Endothelial cell of umbilical vein (primary cell): ENCODE results near the gene SLC25A23. TPM values are rescaled to one million over a fixed set of nuclear protein-coding genes. Genes with fewer than 3 reads are reported as not detected.

ENCODE experiments used
- BruUV-seq: library from RNA; stranded (reverse); fragments of 400-500 nt; replicated peaks from 2 replicates; lab custom pipeline; 2021; lab: Mats Ljungman, UMichigan
- CTCF ChIA-PET: fragments of 300-600, 350-600 bp; sonication (Branson Sonifier 250); formaldehyde crosslinking; loops from one replicate; lab custom pipeline; 2021; ENCODE audit warnings: antibody characterized with exemption, inconsistent platforms; lab: Charles Lee
- POLR2A ChIA-PET: fragments of 300-600, 350-600 bp; sonication (Branson Sonifier 250); formaldehyde crosslinking; loops from one replicate; lab custom pipeline; 2021; ENCODE audit warnings: antibody characterized with exemption, inconsistent platforms; lab: Charles Lee
- DNase-seq: peaks from one replicate; pipeline ENCODE4 v3.0.0-alpha.2; 2011; ENCODE audit warnings: low read depth, low spot score
- FAIRE-seq: peaks from 2 replicates; lab custom pipeline; 2011; peaks lifted over from hg19 to GRCh38; lab: Jason Lieb, UNC
- H2AFZ ChIP-seq: 2 replicates; pipeline ENCODE4 v1.6.0; 2012; ENCODE audit warnings: low read depth, low read length, control low read depth, inconsistent platforms
- H3K27ac ChIP-seq: 2 replicates; pipeline ENCODE4 v1.5.1; 2011; ENCODE audit warnings: low read depth, mild to moderate bottlenecking, control low read depth, low read length, moderate library complexity; ENCODE audit not compliant: insufficient read depth
- H3K27me3 ChIP-seq, 2 experiments: 2 replicates each; pipeline versions ENCODE4 v1.6.0 to v1.6.1; 2011; ENCODE audit warnings: low read length in 2 of 2, mixed read lengths in 1 of 2; ENCODE audit not compliant: control insufficient read depth in 2 of 2, insufficient read depth in 2 of 2
- H3K36me3 ChIP-seq, 2 experiments: 2 replicates in 1 of 2; 3 replicates in 1 of 2; pipeline ENCODE4 v1.5.1; 2011; ENCODE audit warnings: low read length in 2 of 2, mild to moderate bottlenecking in 1 of 2, moderate library complexity in 1 of 2; ENCODE audit not compliant: control insufficient read depth in 2 of 2, insufficient read depth in 2 of 2; ENCODE audit errors: extremely low read depth in 1 of 2
- H3K4me1 ChIP-seq: 3 replicates; pipeline ENCODE4 v1.5.1; 2011; ENCODE audit warnings: mild to moderate bottlenecking, low read length; ENCODE audit not compliant: control insufficient read depth, insufficient read depth; ENCODE audit errors: extremely low read depth
- H3K4me2 ChIP-seq: 2 replicates; pipeline ENCODE4 v1.6.1; 2011; ENCODE audit warnings: low read length, control low read depth, mixed read lengths; ENCODE audit not compliant: insufficient read depth
- H3K4me3 ChIP-seq, 3 experiments: fragments of 200-600 bp in 1 of 3; sonication (generic), shearing (Covaris generic) in 1 of 3; replicated peaks in 1 of 3; 2 replicates each; pipeline ENCODE4 v1.5.1; 2011 to 2016; ENCODE audit warnings: control low read depth in 3 of 3, low read length in 3 of 3, mild to moderate bottlenecking in 2 of 3, inconsistent platforms in 1 of 3, low read depth in 1 of 3, moderate library complexity in 1 of 3; ENCODE audit not compliant: insufficient read depth in 1 of 3
- H3K79me2 ChIP-seq: 2 replicates; pipeline ENCODE4 v1.6.0; 2012; ENCODE audit warnings: low read length, inconsistent platforms; ENCODE audit not compliant: control insufficient read depth, insufficient read depth
- H3K9ac ChIP-seq: replicated peaks from 2 replicates; pipeline ENCODE3; 2011; ENCODE audit warnings: low read length, control low read depth; ENCODE audit not compliant: insufficient read depth; ENCODE audit errors: extremely low read depth
- H3K9me1 ChIP-seq: replicated peaks from 3 replicates; pipeline ENCODE4 v1.6.0; 2011; ENCODE audit warnings: mild to moderate bottlenecking, low read length; ENCODE audit not compliant: control insufficient read depth, insufficient read depth; ENCODE audit errors: extremely low read depth
- H3K9me3 ChIP-seq: replicated peaks from 2 replicates; pipeline ENCODE4 v1.5.1; 2012; ENCODE audit warnings: low read length, inconsistent platforms; ENCODE audit not compliant: control insufficient read depth, insufficient read depth
- H4K20me1 ChIP-seq: replicated peaks from 2 replicates; pipeline ENCODE3; 2011; ENCODE audit warnings: mild to moderate bottlenecking, low read length; ENCODE audit not compliant: control insufficient read depth, insufficient read depth; ENCODE audit errors: extremely low read depth
- EZH2 ChIP-seq: IDR thresholded peaks from 2 replicates; pipeline ENCODE4 v1.6.1; 2012; ENCODE audit warnings: borderline replicate concordance, low read depth, mild to moderate bottlenecking, moderate library complexity, low read length, inconsistent platforms; ENCODE audit not compliant: severe bottlenecking
- FOS ChIP-seq: IDR thresholded peaks from 2 replicates; pipeline ENCODE4 v1.6.1; 2011; ENCODE audit warnings: mild to moderate bottlenecking, low read length, moderate library complexity, borderline replicate concordance; ENCODE audit not compliant: insufficient read depth
- GATA2 ChIP-seq: IDR thresholded peaks from 2 replicates; pipeline ENCODE4 v1.7.0; 2011; ENCODE audit warnings: low read depth, mild to moderate bottlenecking, moderate library complexity, mixed read lengths, low read length; ENCODE audit not compliant: insufficient read length, insufficient read depth
- MYC ChIP-seq: IDR thresholded peaks from one replicate; pipeline ENCODE4 v1.6.1; 2011; ENCODE audit warnings: mild to moderate bottlenecking, low read depth, low read length
- POLR2A ChIP-seq: IDR thresholded peaks from 2 replicates; pipeline ENCODE4 v1.6.1; 2012; ENCODE audit warnings: low read depth, mild to moderate bottlenecking, control low read depth, low read length
- POLR2AphosphoS5 ChIP-seq: IDR thresholded peaks from 2 replicates; pipeline ENCODE4 v1.6.1; 2012; ENCODE audit warnings: low read depth, mild to moderate bottlenecking, control low read depth, low read length, moderate library complexity; ENCODE audit not compliant: insufficient read depth
- dilution Hi-C: fragments of 300-500 bp; cut with MboI; formaldehyde crosslinking; loops from one replicate; pipeline ENCODE4 v1.15.0; 2019; ENCODE audit warnings: low sequenced_read_pairs; ENCODE audit not compliant: extremely low pct_ligation_motif_present
- intact Hi-C: fragments of 100-400 bp; cut with micrococcal nuclease; formaldehyde crosslinking; loops from one replicate; pipeline ENCODE4 v1.10.0; 2022
- polyA plus RNA-seq, 4 experiments: library from polyadenylated mRNA; depleted of rRNA in 3 of 4; stranded (reverse) in 3 of 4; unstranded in 1 of 4; fragments of >200 nt; gene quantifications; 2 replicates each; pipeline versions ENCODE4 v1.2.1 to v1.2.3, GENCODE V29; 2011 to 2012; ENCODE audit warnings: missing spikeins in 1 of 4
- total RNA-seq: library from RNA; stranded (reverse); gene quantifications from 2 replicates; pipeline ENCODE4 v1.2.3, GENCODE V29; 2021
- TF ChIP-seq, protein P1 (sequence below), 2 donors: IDR thresholded peaks; 1 replicate in 1 of 2; 2 replicates in 1 of 2; pipeline ENCODE4 v1.5.1; 2011; ENCODE audit warnings: low read length in 2 of 2, mild to moderate bottlenecking in 2 of 2, moderate library complexity in 2 of 2, control low read depth in 1 of 2, inconsistent platforms in 1 of 2, low read depth in 1 of 2; ENCODE audit not compliant: insufficient read depth in 1 of 2; ENCODE audit errors: extremely low read depth in 1 of 2

SLC25A23 gene
- total and polyA plus RNA-seq, 2 donors (not counting 3 experiments of a cell fraction or from before 2014, with no cell fraction given) = 12.8 to 33.5 TPM

DNA sequence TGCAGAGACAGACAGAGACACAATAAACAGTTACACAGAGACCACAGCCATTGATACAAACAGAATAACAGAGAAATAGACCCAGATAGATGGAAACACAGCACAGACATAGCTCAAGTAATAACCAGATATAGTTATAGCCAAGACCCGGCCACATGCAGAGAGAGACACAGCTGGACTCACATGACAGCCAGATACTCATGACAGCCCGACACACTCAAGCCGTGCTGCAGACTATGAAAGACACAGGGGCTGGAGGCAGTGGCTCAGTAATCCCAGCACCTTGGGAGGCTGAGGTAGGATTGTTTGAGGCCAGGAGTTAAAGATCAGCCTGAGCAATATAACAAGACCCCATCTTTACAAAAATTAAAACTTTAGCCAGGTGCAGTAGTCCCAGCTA is 23.6 kb upstream of the SLC25A23 start:
- DNase-seq (no peak), FAIRE-seq (no peak)
- dilution Hi-C loops (no loop called here), intact Hi-C loops (loop anchor here (2.0 kb wide), 1 partner anchor 380 kb away; no protein-coding TSS in a partner anchor)
- POLR2A ChIA-PET = no interaction called here
- no peak overlapping the region for H2AFZ ChIP-seq
- CTCF ChIA-PET = interaction anchor here (0.7 to 2.4 kb wide), 5 partner anchors 14 to 380 kb away, joined by 3 to 7 read pairs (median 3); no protein-coding TSS in a partner anchor
- TF ChIP-seq FOS = no peak
- TF ChIP-seq, protein P1, sequence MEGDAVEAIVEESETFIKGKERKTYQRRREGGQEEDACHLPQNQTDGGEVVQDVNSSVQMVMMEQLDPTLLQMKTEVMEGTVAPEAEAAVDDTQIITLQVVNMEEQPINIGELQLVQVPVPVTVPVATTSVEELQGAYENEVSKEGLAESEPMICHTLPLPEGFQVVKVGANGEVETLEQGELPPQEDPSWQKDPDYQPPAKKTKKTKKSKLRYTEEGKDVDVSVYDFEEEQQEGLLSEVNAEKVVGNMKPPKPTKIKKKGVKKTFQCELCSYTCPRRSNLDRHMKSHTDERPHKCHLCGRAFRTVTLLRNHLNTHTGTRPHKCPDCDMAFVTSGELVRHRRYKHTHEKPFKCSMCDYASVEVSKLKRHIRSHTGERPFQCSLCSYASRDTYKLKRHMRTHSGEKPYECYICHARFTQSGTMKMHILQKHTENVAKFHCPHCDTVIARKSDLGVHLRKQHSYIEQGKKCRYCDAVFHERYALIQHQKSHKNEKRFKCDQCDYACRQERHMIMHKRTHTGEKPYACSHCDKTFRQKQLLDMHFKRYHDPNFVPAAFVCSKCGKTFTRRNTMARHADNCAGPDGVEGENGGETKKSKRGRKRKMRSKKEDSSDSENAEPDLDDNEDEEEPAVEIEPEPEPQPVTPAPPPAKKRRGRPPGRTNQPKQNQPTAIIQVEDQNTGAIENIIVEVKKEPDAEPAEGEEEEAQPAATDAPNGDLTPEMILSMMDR (IDR thresholded peaks at IDR 0.05; ENCODE audit: extremely low read depth in 1 of 2, insufficient read depth in 1 of 2, low read depth in 1 of 2, low read length in 2 of 2) = no peak
- no peak for TF ChIP-seq GATA2
- TF ChIP-seq EZH2 = no peak
- no peak for TF ChIP-seq POLR2AphosphoS5
- no peak overlapping the region for H3K4me3 ChIP-seq
- no peaks in the 10 kb centered on the region for H3K9me1 ChIP-seq
- H4K20me1 ChIP-seq = no peaks in the 10 kb centered on the region
- H3K27ac ChIP-seq = no peak overlapping the region
- no peak overlapping the region for H3K9ac ChIP-seq
- no peaks in the 10 kb centered on the region for H3K4me1 ChIP-seq
- no TSS peak for BruUV-seq
- H3K79me2 ChIP-seq = no peaks in the 10 kb centered on the region
- H3K36me3 ChIP-seq = no peaks in the 10 kb centered on the region
- no peaks in the 10 kb centered on the region for H3K9me3 ChIP-seq
- no peaks in the 10 kb centered on the region for H3K27me3 ChIP-seq
- H3K4me2 ChIP-seq = no peak overlapping the region

GRCh38 chr19:6482343-6482686 is 22.7 kb upstream of the SLC25A23 start:
- BruUV-seq = no TSS peak
- no peak for FAIRE-seq
- ChIA-PET POLR2A (no interaction called here), CTCF (interaction anchor here (0.7 to 2.4 kb wide), 6 partner anchors 8 to 381 kb away, joined by 3 to 7 read pairs (median 3); no protein-coding TSS in a partner anchor)
- Histone ChIP-seq H3K27me3 (no peaks in the 10 kb centered on the region), H3K9me3 (no peaks in the 10 kb centered on the region), H3K9me1 (no peaks in the 10 kb centered on the region), H3K79me2 (no peaks in the 10 kb centered on the region), H3K36me3 (no peaks in the 10 kb centered on the region), H4K20me1 (no peaks in the 10 kb centered on the region), H3K9ac (no peak overlapping the region), H3K4me1 (no peaks in the 10 kb centered on the region), H3K4me2 (no peak overlapping the region), H3K4me3 (no peak overlapping the region), H2AFZ (no peak overlapping the region), H3K27ac (no peak overlapping the region)
- intact Hi-C loops = loop anchor here (2.0 kb wide), 1 partner anchor 380 kb away; no protein-coding TSS in a partner anchor
- DNase-seq = no peak
- dilution Hi-C loops = no loop called here
- TF ChIP-seq EZH2 (no peak), POLR2A (no peak), MYC (no peak)
- TF ChIP-seq, protein P1 (IDR thresholded peaks at IDR 0.05; ENCODE audit: extremely low read depth in 1 of 2, insufficient read depth in 1 of 2, low read depth in 1 of 2, low read length in 2 of 2) = no peak
